HepG2 (cell line): ENCODE data around the gene TOMM20. TPM values are rescaled to one million over a fixed set of nuclear protein-coding genes. Genes with fewer than 3 reads are reported as not detected.

ENCODE experiments used
- EZH2 ChIP-seq: conservative IDR thresholded peaks from 2 replicates; pipeline ENCODE4 v1.6.1; 2012; ENCODE audit warnings: mild to moderate bottlenecking, low read depth, low read length, moderate library complexity
- FOSL2 ChIP-seq: sonication (generic); formaldehyde crosslinking; IDR thresholded peaks from 2 replicates; pipeline ENCODE4 v1.4.0; 2020; ENCODE audit warnings: missing genetic modification reagents
- HMG20B ChIP-seq: conservative IDR thresholded peaks from 2 replicates; pipeline ENCODE4 v1.6.1; 2016; ENCODE audit warnings: missing genetic modification reagents, missing compliant biosample characterization
- JDP2 ChIP-seq: sonication (generic); formaldehyde crosslinking; IDR thresholded peaks from 2 replicates; pipeline ENCODE4 v1.8.1; 2022; ENCODE audit warnings: missing genetic modification reagents, borderline replicate concordance
- KLF11 ChIP-seq: IDR thresholded peaks from 2 replicates; pipeline ENCODE4 v1.6.1; 2016; ENCODE audit warnings: missing compliant biosample characterization
- KLF16 ChIP-seq, 2 experiments: sonication (generic) in 1 of 2; formaldehyde crosslinking in 1 of 2; IDR thresholded peaks; 2 replicates each; pipeline versions ENCODE4 v1.6.1 to v1.8.0; 2016 to 2023; ENCODE audit warnings: missing genetic modification reagents in 2 of 2, missing compliant biosample characterization in 1 of 2
- MEIS1 ChIP-seq: sonication (generic); formaldehyde crosslinking; IDR thresholded peaks from 2 replicates; pipeline ENCODE4 v1.9.0; 2021; ENCODE audit warnings: mild to moderate bottlenecking, missing genetic modification reagents, moderate library complexity, borderline replicate concordance
- NFIB ChIP-seq: sonication (generic); formaldehyde crosslinking; IDR thresholded peaks from 2 replicates; pipeline ENCODE4 v1.9.0; 2021; ENCODE audit warnings: missing genetic modification reagents, mild to moderate bottlenecking, borderline replicate concordance
- NR2F2 ChIP-seq: IDR thresholded peaks from 2 replicates; pipeline ENCODE4 v1.6.1; 2012; ENCODE audit warnings: low read depth, inconsistent platforms, borderline replicate concordance
- PLRG1 ChIP-seq: fragments of 450-650 bp; conservative IDR thresholded peaks from 2 replicates; pipeline ENCODE4 v1.6.1; 2016
- POLR2A ChIP-seq, 2 experiments: IDR thresholded peaks; 2 replicates each; pipeline ENCODE4 v1.6.1; 2011; ENCODE audit warnings: low read depth in 2 of 2, low read length in 2 of 2, mild to moderate bottlenecking in 1 of 2, moderate library complexity in 1 of 2; ENCODE audit not compliant: insufficient read depth in 1 of 2
- SNAPC5 ChIP-seq: sonication (generic); formaldehyde crosslinking; IDR thresholded peaks from 2 replicates; pipeline ENCODE4 v1.8.1; 2023; ENCODE audit warnings: mild to moderate bottlenecking, missing genetic modification reagents, borderline replicate concordance
- ZBTB21 ChIP-seq: sonication (generic); formaldehyde crosslinking; IDR thresholded peaks from 2 replicates; pipeline ENCODE4 v1.4.0; 2020; ENCODE audit warnings: missing genetic modification reagents
- ZNF337 ChIP-seq: sonication (generic); formaldehyde crosslinking; IDR thresholded peaks from 2 replicates; pipeline ENCODE4 v1.5.1; 2020; ENCODE audit warnings: missing genetic modification reagents, low read depth, mild to moderate bottlenecking, borderline replicate concordance
- ZNF382 ChIP-seq: sonication (generic); formaldehyde crosslinking; IDR thresholded peaks from 2 replicates; pipeline ENCODE4 v1.5.0; 2020; ENCODE audit warnings: missing genetic modification reagents, mild to moderate bottlenecking, borderline replicate concordance
- ZNF674 ChIP-seq: sonication (generic); formaldehyde crosslinking; IDR thresholded peaks from 2 replicates; pipeline ENCODE4 v1.5.0; 2020; ENCODE audit warnings: low read depth, mild to moderate bottlenecking, missing genetic modification reagents
- ZNF687 ChIP-seq: sonication (generic); formaldehyde crosslinking; IDR thresholded peaks from 2 replicates; pipeline ENCODE4 v1.5.1; 2020; ENCODE audit warnings: mild to moderate bottlenecking, missing genetic modification reagents, moderate library complexity
- polyA plus RNA-seq, 8 experiments: library from polyadenylated mRNA; depleted of rRNA in 3 of 8; stranded (reverse) in 7 of 8; unstranded in 1 of 8; fragments of >200 nt; fragmentation: Illumina TruSeq in 4 of 8; extraction: Trizol in 4 of 8; gene quantifications; 2 replicates each; pipeline versions ENCODE4 v1.2.1 to v1.2.3, GENCODE V29; 2011 to 2016; ENCODE audit warnings: low read depth in 4 of 8, missing spikeins in 1 of 8, mixed read lengths in 1 of 8; ENCODE audit not compliant: insufficient read depth in 1 of 8
- total RNA-seq, 5 experiments: library from RNA; depleted of rRNA; stranded (reverse); fragments of >200 nt; fragmentation: Illumina TruSeq; extraction: Trizol; gene quantifications; 2 replicates each; pipeline ENCODE4 v1.2.3, GENCODE V29; 2016; ENCODE audit warnings: low read depth in 1 of 5
- TF ChIP-seq, protein P1 (sequence below): IDR thresholded peaks from 2 replicates; pipeline ENCODE4 v1.6.1; 2018; ENCODE audit warnings: missing genetic modification reagents
- TF ChIP-seq, protein P2 (sequence below): sonication (generic); formaldehyde crosslinking; IDR thresholded peaks from 2 replicates; pipeline ENCODE4 v1.4.0; 2020; ENCODE audit warnings: low read depth, mild to moderate bottlenecking, missing genetic modification reagents
- TF ChIP-seq, protein P3 (sequence below): sonication (generic); formaldehyde crosslinking; IDR thresholded peaks from 2 replicates; pipeline ENCODE4 v1.4.0; 2020; ENCODE audit warnings: mild to moderate bottlenecking, low read depth, missing genetic modification reagents
- TF ChIP-seq, protein P4 (sequence below): sonication (generic); formaldehyde crosslinking; IDR thresholded peaks from 2 replicates; pipeline ENCODE4 v1.5.0; 2020; ENCODE audit warnings: missing genetic modification reagents

The TOMM20 gene
- total and polyA plus RNA-seq, 2 of the 13 experiments (the other 11 are each of a cell fraction or from before 2014, with no cell fraction given) = 153 to 376 TPM

- no peak for TF ChIP-seq EZH2
- peak in 1 of 2 experiments; percentile 50; a peak in 2 of 4 replicates for TF ChIP-seq POLR2A (IDR thresholded peaks at IDR 0.05; ENCODE audit: insufficient read depth in 1 of 2, low read depth in 2 of 2, low read length in 2 of 2)
- TF ChIP-seq MEIS1 (CRISPR knock-in tag) = no peak
- no peak for TF ChIP-seq JDP2 (CRISPR knock-in tag)
- TF ChIP-seq, protein P1, sequence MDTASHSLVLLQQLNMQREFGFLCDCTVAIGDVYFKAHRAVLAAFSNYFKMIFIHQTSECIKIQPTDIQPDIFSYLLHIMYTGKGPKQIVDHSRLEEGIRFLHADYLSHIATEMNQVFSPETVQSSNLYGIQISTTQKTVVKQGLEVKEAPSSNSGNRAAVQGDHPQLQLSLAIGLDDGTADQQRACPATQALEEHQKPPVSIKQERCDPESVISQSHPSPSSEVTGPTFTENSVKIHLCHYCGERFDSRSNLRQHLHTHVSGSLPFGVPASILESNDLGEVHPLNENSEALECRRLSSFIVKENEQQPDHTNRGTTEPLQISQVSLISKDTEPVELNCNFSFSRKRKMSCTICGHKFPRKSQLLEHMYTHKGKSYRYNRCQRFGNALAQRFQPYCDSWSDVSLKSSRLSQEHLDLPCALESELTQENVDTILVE (CRISPR knock-in tag) = no peak
- TF ChIP-seq HMG20B = no peak
- TF ChIP-seq FOSL2 (CRISPR knock-in tag) = peak; percentile 51
- TF ChIP-seq ZBTB21 (CRISPR knock-in tag) = no peak
- TF ChIP-seq, protein P2, sequence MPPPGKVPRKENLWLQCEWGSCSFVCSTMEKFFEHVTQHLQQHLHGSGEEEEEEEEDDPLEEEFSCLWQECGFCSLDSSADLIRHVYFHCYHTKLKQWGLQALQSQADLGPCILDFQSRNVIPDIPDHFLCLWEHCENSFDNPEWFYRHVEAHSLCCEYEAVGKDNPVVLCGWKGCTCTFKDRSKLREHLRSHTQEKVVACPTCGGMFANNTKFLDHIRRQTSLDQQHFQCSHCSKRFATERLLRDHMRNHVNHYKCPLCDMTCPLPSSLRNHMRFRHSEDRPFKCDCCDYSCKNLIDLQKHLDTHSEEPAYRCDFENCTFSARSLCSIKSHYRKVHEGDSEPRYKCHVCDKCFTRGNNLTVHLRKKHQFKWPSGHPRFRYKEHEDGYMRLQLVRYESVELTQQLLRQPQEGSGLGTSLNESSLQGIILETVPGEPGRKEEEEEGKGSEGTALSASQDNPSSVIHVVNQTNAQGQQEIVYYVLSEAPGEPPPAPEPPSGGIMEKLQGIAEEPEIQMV (CRISPR knock-in tag) = no peak
- no peak for TF ChIP-seq NFIB (CRISPR knock-in tag)
- TF ChIP-seq, protein P3, sequence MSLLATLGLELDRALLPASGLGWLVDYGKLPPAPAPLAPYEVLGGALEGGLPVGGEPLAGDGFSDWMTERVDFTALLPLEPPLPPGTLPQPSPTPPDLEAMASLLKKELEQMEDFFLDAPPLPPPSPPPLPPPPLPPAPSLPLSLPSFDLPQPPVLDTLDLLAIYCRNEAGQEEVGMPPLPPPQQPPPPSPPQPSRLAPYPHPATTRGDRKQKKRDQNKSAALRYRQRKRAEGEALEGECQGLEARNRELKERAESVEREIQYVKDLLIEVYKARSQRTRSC = no peak
- peak; percentile 39 for TF ChIP-seq ZNF687 (CRISPR knock-in tag)
- TF ChIP-seq KLF16 (CRISPR knock-in tag; IDR thresholded peaks at IDR 0.05) = no peak
- TF ChIP-seq ZNF674 (CRISPR knock-in tag) = no peak
- no peak for TF ChIP-seq KLF11 (CRISPR knock-in tag)
- no peak for TF ChIP-seq ZNF337 (CRISPR knock-in tag)
- TF ChIP-seq PLRG1 = no peak
- 0 out of 2 replicates have a peak, but pooled peaks have one; percentile 30 for TF ChIP-seq NR2F2
- TF ChIP-seq SNAPC5 (CRISPR knock-in tag) = no peak
- TF ChIP-seq ZNF382 (CRISPR knock-in tag) = no peak
- TF ChIP-seq, protein P4, sequence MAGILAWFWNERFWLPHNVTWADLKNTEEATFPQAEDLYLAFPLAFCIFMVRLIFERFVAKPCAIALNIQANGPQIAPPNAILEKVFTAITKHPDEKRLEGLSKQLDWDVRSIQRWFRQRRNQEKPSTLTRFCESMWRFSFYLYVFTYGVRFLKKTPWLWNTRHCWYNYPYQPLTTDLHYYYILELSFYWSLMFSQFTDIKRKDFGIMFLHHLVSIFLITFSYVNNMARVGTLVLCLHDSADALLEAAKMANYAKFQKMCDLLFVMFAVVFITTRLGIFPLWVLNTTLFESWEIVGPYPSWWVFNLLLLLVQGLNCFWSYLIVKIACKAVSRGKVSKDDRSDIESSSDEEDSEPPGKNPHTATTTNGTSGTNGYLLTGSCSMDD = no peak
These were observed 67.8 kb downstream of the TOMM20 start (continued) for GRCh38 chr1:235060607-235061470.
